H1 (cell line): ENCODE measurements around the gene SLC2A2. TPM values are rescaled to one million over a fixed set of nuclear protein-coding genes. Genes with fewer than 3 reads are reported as not detected.

Experiments used
- CEBPB ChIP-seq: IDR thresholded peaks from 2 replicates; pipeline ENCODE4 v1.6.1; 2012; ENCODE audit warnings: low read depth, low read length
- EZH2 ChIP-seq: fragments of 200-600 bp; sonication (generic); IDR thresholded peaks from 2 replicates; pipeline ENCODE4 v1.7.1; 2012; ENCODE audit warnings: low read depth, mild to moderate bottlenecking, moderate library complexity, low read length, inconsistent platforms; ENCODE audit not compliant: severe bottlenecking
- NRF1 ChIP-seq: IDR thresholded peaks from 2 replicates; pipeline ENCODE4 v1.6.1; 2011; ENCODE audit warnings: mild to moderate bottlenecking, low read depth, low read length, improper control_type of control experiment
- SIN3A ChIP-seq, 2 experiments: IDR thresholded peaks in 1 of 2; conservative IDR thresholded peaks in 1 of 2; 2 replicates each; pipeline ENCODE4 v1.6.1; 2011 to 2012; ENCODE audit warnings: low read length in 2 of 2, improper control_type of control experiment in 1 of 2, low read depth in 1 of 2, mild to moderate bottlenecking in 1 of 2
- SP1 ChIP-seq: IDR thresholded peaks from 2 replicates; pipeline ENCODE4 v1.6.1; 2011; ENCODE audit warnings: low read depth, low read length
- polyA plus RNA-seq, 7 experiments: library from polyadenylated mRNA; depleted of rRNA in 3 of 7; stranded (reverse) in 5 of 7; unstranded in 2 of 7; fragments of >200 nt in 5 of 7; fragments of 200-250 nt in 2 of 7; gene quantifications; 1 replicate in 5 of 7; 2 replicates in 1 of 7; 4 replicates in 1 of 7; pipeline versions ENCODE4 v1.2.1 to v1.2.3, GENCODE V29; 2011 to 2013; ENCODE audit warnings: missing spikeins in 2 of 7, mixed read lengths in 2 of 7
- total RNA-seq: library from RNA; stranded (reverse); fragmentation: NEBNext Ultra II Directional; extraction: Animal tissue kit (Norgen Biotek cat#: 25700); gene quantifications from 2 replicates; pipeline ENCODE4 v1.2.1, GENCODE V29; 2021

The SLC2A2 gene
- total and polyA plus RNA-seq, 2 of the 8 experiments (the other 6 are each of a cell fraction or from before 2014, with no cell fraction given), result not detected

DNA sequence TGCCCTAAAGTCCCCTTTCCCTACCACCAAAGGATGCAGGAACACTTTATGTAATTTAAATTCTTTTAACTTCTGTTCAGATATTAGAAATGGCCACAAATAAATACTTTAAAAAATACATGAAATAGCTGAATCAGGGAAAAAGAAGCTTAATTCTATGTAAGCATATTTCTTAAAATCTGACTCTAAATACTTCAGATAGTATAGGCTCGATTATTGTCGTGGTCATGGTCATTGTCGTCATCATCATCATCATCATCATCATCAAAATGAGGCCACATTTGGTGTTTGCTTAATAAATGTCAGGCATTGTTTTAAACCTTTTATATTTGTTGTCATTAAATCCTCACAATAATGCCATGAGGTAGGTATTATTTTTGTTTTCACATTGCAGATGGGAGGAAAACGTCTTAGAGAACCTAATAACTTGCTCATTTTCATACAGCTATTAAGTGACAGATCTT, 14.6 kb downstream of the SLC2A2 start (continued):
- no peak for TF ChIP-seq SP1
- no peak for TF ChIP-seq SIN3A (conservative IDR thresholded peaks at IDR 0.05 in 1 of 2, IDR thresholded peaks at IDR 0.05 in 1 of 2; ENCODE audit: low read depth in 1 of 2, low read length in 2 of 2)
- TF ChIP-seq CEBPB, result no peak
- TF ChIP-seq EZH2, result no peak
- no peak for TF ChIP-seq NRF1
